IMR-90 (cell line): ENCODE data around the gene ZMAT5. TPM values are rescaled to one million over a fixed set of nuclear protein-coding genes. Genes with fewer than 3 reads are reported as not detected.
A peak's percentile ranks its signal among the peaks of the same experiment; 100 is the strongest.

ENCODE experiments used
- ATAC-seq: fragments of 200-7000 bp; cut with Tn5 transposase; 2 replicates; pipeline ENCODE4 v1.9.1; 2020; ENCODE audit warnings: low read depth, mild to moderate bottlenecking, moderate library complexity
- BruUV-seq: library from RNA; stranded (reverse); fragments of 400-500 nt; replicated peaks from 2 replicates; lab custom pipeline; 2021; lab: Mats Ljungman, UMichigan
- CTCF ChIA-PET: fragments of 300-600 bp; formaldehyde crosslinking; extraction: SDS; loops from one replicate; lab custom pipeline; 2021; ENCODE audit warnings: antibody characterized with exemption; lab: Yijun Ruan, JAX
- POLR2A ChIA-PET: fragments of 300-600 bp; sonication (Branson Sonifier 250); formaldehyde crosslinking; loops from one replicate; lab custom pipeline; 2022; ENCODE audit warnings: antibody characterized with exemption; ENCODE audit not compliant: unreplicated experiment; lab: Charles Lee
- DNase-seq: peaks from one replicate; pipeline ENCODE4 v3.0.0; 2013
- H2AFZ ChIP-seq: replicated peaks from 2 replicates; pipeline ENCODE3; 2013; ENCODE audit warnings: low read length, mild to moderate bottlenecking; ENCODE audit not compliant: poor library complexity
- H2AK5ac ChIP-seq: 2 replicates; pipeline ENCODE4 v1.6.1; 2013; ENCODE audit warnings: low read depth, low read length, inconsistent platforms
- H2AK9ac ChIP-seq: replicated peaks from 2 replicates; pipeline ENCODE3; 2013; ENCODE audit warnings: mild to moderate bottlenecking, low read depth, low read length, moderate library complexity; ENCODE audit not compliant: poor library complexity
- H2BK120ac ChIP-seq: 2 replicates; pipeline ENCODE4 v1.6.1; 2013; ENCODE audit warnings: low read depth, low read length, inconsistent platforms
- H2BK15ac ChIP-seq: 3 replicates; pipeline ENCODE4 v1.6.1; 2013; ENCODE audit warnings: low read depth, low read length, inconsistent platforms
- H2BK20ac ChIP-seq: 2 replicates; pipeline ENCODE4 v1.6.1; 2013; ENCODE audit warnings: low read depth, mild to moderate bottlenecking, inconsistent platforms, low read length, moderate library complexity
- H2BK5ac ChIP-seq: 2 replicates; pipeline ENCODE4 v1.6.1; 2013; ENCODE audit warnings: mild to moderate bottlenecking, low read depth, low read length, inconsistent platforms; ENCODE audit not compliant: poor library complexity, severe bottlenecking
- H3K14ac ChIP-seq: replicated peaks from 2 replicates; pipeline ENCODE4 v1.6.1; 2013; ENCODE audit warnings: low read depth, low read length, inconsistent platforms
- H3K18ac ChIP-seq: 2 replicates; pipeline ENCODE4 v1.6.1; 2013; ENCODE audit warnings: low read depth, low read length, control low read depth
- H3K23ac ChIP-seq: 2 replicates; pipeline ENCODE4 v1.6.1; 2013; ENCODE audit warnings: low read depth, low read length, inconsistent platforms
- H3K27ac ChIP-seq: 2 replicates; pipeline ENCODE4 v1.5.1; 2013; ENCODE audit warnings: mild to moderate bottlenecking, control low read depth, low read length; ENCODE audit not compliant: insufficient read depth
- H3K27me3 ChIP-seq: 2 replicates; pipeline ENCODE4 v1.6.1; 2013; ENCODE audit warnings: low read length; ENCODE audit not compliant: control insufficient read depth, insufficient read depth
- H3K36me3 ChIP-seq: 2 replicates; pipeline ENCODE4 v1.6.1; 2013; ENCODE audit warnings: low read length, mixed read lengths; ENCODE audit not compliant: control insufficient read depth, insufficient read depth
- H3K4ac ChIP-seq: 2 replicates; pipeline ENCODE4 v1.6.1; 2013; ENCODE audit warnings: low read depth, low read length, inconsistent platforms
- H3K4me1 ChIP-seq: 2 replicates; pipeline ENCODE4 v1.6.1; 2013; ENCODE audit warnings: low read length, mixed read lengths; ENCODE audit not compliant: control insufficient read depth, insufficient read depth
- H3K4me2 ChIP-seq: 2 replicates; pipeline ENCODE4 v1.6.1; 2013; ENCODE audit warnings: low read depth, mild to moderate bottlenecking, control low read depth, low read length, moderate library complexity
- H3K4me3 ChIP-seq: 2 replicates; pipeline ENCODE4 v1.5.1; 2013; ENCODE audit warnings: low read depth, mild to moderate bottlenecking, control low read depth, low read length, moderate library complexity; ENCODE audit not compliant: insufficient read depth
- H3K56ac ChIP-seq: 2 replicates; pipeline ENCODE4 v1.6.1; 2013; ENCODE audit warnings: low read length, inconsistent platforms; ENCODE audit not compliant: insufficient read depth; ENCODE audit errors: extremely low read depth
- H3K79me1 ChIP-seq, 2 experiments: 2 replicates each; pipeline ENCODE4 v1.6.1; 2013; ENCODE audit warnings: low read length in 2 of 2, inconsistent platforms in 1 of 2, low read depth in 1 of 2
- H3K9ac ChIP-seq: 2 replicates; pipeline ENCODE4 v1.6.1; 2013; ENCODE audit warnings: low read depth, low read length, control low read depth
- H3K9me1 ChIP-seq: 2 replicates; pipeline ENCODE4 v1.6.1; 2013; ENCODE audit warnings: low read length, inconsistent platforms; ENCODE audit not compliant: insufficient read depth
- H3K9me3 ChIP-seq: 2 replicates; pipeline ENCODE4 v1.6.1; 2013; ENCODE audit warnings: low read length; ENCODE audit not compliant: control insufficient read depth, insufficient read depth
- H4K20me1 ChIP-seq: 2 replicates; pipeline ENCODE4 v1.6.1; 2013; ENCODE audit warnings: low read length, inconsistent platforms; ENCODE audit not compliant: insufficient read depth
- H4K5ac ChIP-seq: 2 replicates; pipeline ENCODE4 v1.6.1; 2013; ENCODE audit warnings: mild to moderate bottlenecking, low read depth, low read length, control low read depth
- H4K8ac ChIP-seq, 2 experiments: 2 replicates each; pipeline ENCODE4 v1.6.1; 2013; ENCODE audit warnings: low read depth in 2 of 2, low read length in 2 of 2, control low read depth in 1 of 2, inconsistent platforms in 1 of 2
- H4K91ac ChIP-seq: 2 replicates; pipeline ENCODE4 v1.6.1; 2013; ENCODE audit warnings: low read depth, low read length, inconsistent platforms; ENCODE audit not compliant: insufficient read depth
- CEBPB ChIP-seq: IDR thresholded peaks from 2 replicates; pipeline ENCODE4 v1.6.1; 2012; ENCODE audit warnings: low read depth, low read length, improper control_type of control experiment
- RAD21 ChIP-seq: IDR thresholded peaks from 2 replicates; pipeline ENCODE4 v1.6.1; 2012; ENCODE audit warnings: low read length, improper control_type of control experiment
- WGBS, 2 experiments: methylation state at CpG; one replicate each; pipeline versions ENCODE4 v1.1.5 to v1.1.7; 2013; ENCODE audit warnings: missing lambda C conversion rate in 2 of 2; ENCODE audit not compliant: insufficient read length in 1 of 2; ENCODE audit errors: extremely low coverage in 2 of 2; 5-methylcytosine and 5-hydroxymethylcytosine counted together
- dilution Hi-C: fragments of 300-500 bp; cut with HindIII; formaldehyde crosslinking; loops from one replicate; pipeline ENCODE4 v1.14.3; 2018; ENCODE audit warnings: low sequenced_read_pairs; ENCODE audit not compliant: unreplicated experiment
- in situ Hi-C: fragments of 300-500 bp; cut with MboI; formaldehyde crosslinking; loops from 3 replicates; pipeline ENCODE4 v1.14.3; 2019; ENCODE audit warnings: low sequenced_read_pairs, inconsistent platforms, mixed read lengths
- intact Hi-C: fragments of 100-400 bp; cut with micrococcal nuclease; formaldehyde crosslinking; loops from 2 replicates; pipeline ENCODE4 v1.10.0; 2022
- polyA plus RNA-seq, 3 experiments: library from polyadenylated mRNA; depleted of rRNA; stranded (reverse); fragments of >200 nt; gene quantifications; 2 replicates each; pipeline ENCODE4 v1.2.3, GENCODE V29; 2012; ENCODE audit warnings: low replicate concordance in 1 of 3
- total RNA-seq: library from RNA; depleted of rRNA; stranded (reverse); fragments of >200 nt; gene quantifications from 2 replicates; pipeline ENCODE4 v1.2.3, GENCODE V29; 2012

The ZMAT5 gene
- total and polyA plus RNA-seq, 2 of the 4 experiments (the other 2 are of a cell fraction), result 21.7 to 31.8 TPM

DNA sequence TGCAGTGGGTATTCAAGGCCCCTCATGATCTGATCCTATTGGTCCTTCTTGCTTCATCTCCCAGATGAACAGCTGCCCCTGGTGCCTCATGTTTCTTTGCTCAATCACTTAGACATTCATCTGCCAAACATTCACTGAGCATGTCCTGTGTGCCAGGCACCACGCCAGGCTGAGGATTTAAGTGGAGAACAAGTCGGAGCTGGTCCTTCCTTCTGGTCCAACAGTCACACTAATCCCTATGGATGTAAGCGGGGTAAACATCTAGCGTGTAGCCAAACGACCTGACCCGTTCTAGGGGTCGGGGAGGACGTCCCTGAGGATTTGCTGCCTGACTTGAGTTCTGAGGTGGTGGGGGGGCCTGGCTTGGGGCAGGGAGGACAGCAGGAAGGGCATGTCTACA is 21.9 kb downstream of the ZMAT5 start:
- H3K27ac ChIP-seq, result no peak overlapping the region
- H4K5ac ChIP-seq, result no peak overlapping the region
- no peak overlapping the region for H3K4me3 ChIP-seq
- H3K4ac ChIP-seq, result no peak overlapping the region
- H3K4me2 ChIP-seq, result no peak overlapping the region
- H4K20me1 ChIP-seq, result no peaks in the 10 kb centered on the region
- ATAC-seq, result peak; percentile 77
- H3K36me3 ChIP-seq, result peaks cover 25% of the 10 kb centered on the region; the same call in 1 of the 2 replicates
- DNase-seq, result peak; percentile 70
- no peak overlapping the region for H2AFZ ChIP-seq
- H4K8ac ChIP-seq, result no peak overlapping the region
- no peaks in the 10 kb centered on the region for H3K9me3 ChIP-seq
- dilution Hi-C loops (no loop called here), intact Hi-C loops (no loop called here), in situ Hi-C loops (no loop called here)
- H3K14ac ChIP-seq, result no peak overlapping the region
- no peak overlapping the region for H4K91ac ChIP-seq
- BruUV-seq, result no TSS peak
- POLR2A ChIA-PET, result no interaction called here
- peaks cover 5% of the 10 kb centered on the region; the same call in 1 of the 2 replicates for H3K4me1 ChIP-seq
- CTCF ChIA-PET, result interaction anchor here (0.7 kb wide), 1 partner anchor 39 kb away, joined by 3 read pairs; no protein-coding TSS in a partner anchor
- no peak overlapping the region for H3K23ac ChIP-seq
- H2AK9ac ChIP-seq, result no peak overlapping the region
- no peaks in the 10 kb centered on the region for H3K27me3 ChIP-seq
- 83% methylated on average over 2 of the region's 8 CpGs; no CpG with 5 or more reads in 1 of the 2 experiments for WGBS, 2 experiments
- H2AK5ac ChIP-seq, result no peak overlapping the region; the same call in 1 of the 2 replicates
- H3K9ac ChIP-seq, result no peak overlapping the region
- no peak overlapping the region for H2BK15ac ChIP-seq
- no peak overlapping the region for H2BK20ac ChIP-seq
- H3K9me1 ChIP-seq, result 0 out of 2 replicates have a peak, but pooled peaks cover 8% of the 10 kb centered on the region
- peak overlapping the region; percentile 29 for H2BK5ac ChIP-seq
- no peak overlapping the region for H3K18ac ChIP-seq
- H3K79me1 ChIP-seq, result no peaks in the 10 kb centered on the region; a peak in 1 of 4 replicates
- H2BK120ac ChIP-seq, result no peak overlapping the region
- no peak overlapping the region for H3K56ac ChIP-seq
- TF ChIP-seq CEBPB (peak; percentile 40; the same call in 1 of the 2 replicates), RAD21 (no peak)
